ENCODE results near the gene MOCS3. TPM values are rescaled to one million over a fixed set of nuclear protein-coding genes. Genes with fewer than 3 reads are reported as not detected.
"Not testable (repeated sequence)": the region's sequence is repeated elsewhere in the genome, so short reads cannot be mapped to it uniquely, and the experiment has no call there.

Gene MOCS3
- polyA plus RNA-seq, 3 donors = 4.6 to 5.1 (median 5.1) TPM

DNA sequence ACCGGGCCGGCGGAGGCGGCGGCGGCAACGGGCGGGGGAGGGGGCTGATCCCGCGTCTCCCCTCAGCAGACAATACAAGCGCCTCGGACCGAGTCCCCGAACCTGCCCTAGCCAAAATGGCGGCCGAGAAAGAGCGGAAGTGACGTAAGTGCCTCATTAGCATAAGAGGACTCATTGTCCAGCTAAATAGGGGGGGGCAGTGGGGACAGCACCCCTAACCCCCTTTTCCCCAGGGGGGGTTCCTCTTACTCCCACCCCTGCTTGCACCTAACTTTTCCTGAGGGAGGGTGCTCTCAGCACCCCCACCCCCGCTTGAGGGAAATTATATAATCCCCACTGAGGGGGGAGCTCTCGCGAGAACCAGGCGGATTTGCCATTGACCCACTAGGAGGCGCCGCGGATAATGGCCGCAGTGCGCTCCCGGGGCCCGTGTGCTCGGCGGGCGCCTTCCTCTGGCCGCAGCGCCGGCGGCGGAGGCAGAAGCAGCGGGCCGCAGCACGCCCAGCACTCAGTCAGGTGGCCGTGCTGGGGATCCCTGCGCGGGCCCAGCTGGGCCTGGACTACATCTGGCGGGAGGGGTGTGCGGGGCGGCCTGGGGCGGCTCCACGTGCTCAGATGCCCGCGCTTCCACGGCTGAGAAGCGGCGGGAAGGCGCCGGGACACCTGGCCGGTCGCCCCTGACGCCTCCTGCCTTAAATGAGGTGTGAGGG is 27.2 kb upstream of the MOCS3 start, which contains the start of gene ADNP:
Gene ADNP, minus strand, starts transcription at position 132 of the 710 bp plus-strand sequence. CDS start 27,441 bp downstream, outside the sequence.
- DNase-seq (ENCODE audit: low read depth in 3 of 3, low spot score in 2 of 3) = peak; percentile 90 to 92 (median 91)

GRCh38 chr20:50932016-50932485 is 26.6 kb upstream of the MOCS3 start:
- peak in 1 of 3 donors; percentile 20 for DNase-seq (ENCODE audit: low read depth in 3 of 3, low spot score in 2 of 3)

DNA sequence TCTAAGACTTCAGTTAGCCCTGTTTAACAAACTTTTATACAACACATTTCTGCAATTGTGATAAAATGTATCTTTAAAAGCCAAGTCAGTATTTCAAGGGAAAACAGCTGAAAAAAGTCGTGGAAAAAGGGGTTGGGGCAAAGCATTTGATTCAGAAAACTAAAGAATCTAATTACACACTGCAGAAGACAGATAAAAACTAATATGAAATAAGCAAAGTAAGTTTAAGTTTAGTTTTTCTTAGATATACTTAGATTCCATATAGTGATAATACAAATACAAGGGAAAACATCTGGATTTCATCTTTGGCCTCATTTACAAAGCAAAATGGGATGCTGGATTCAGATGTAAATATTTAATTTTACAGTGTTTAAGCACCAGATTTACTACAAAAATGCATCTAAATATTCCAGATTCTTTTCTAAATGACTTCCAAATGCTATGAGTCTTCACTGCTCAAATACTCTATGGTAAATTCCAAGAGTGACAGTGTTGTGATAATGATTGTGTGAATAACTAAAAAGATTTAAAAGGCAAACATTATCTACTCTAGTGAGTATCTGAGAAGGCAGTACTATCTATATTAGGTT is 25.8 kb upstream of the MOCS3 start:
- no peak for DNase-seq (ENCODE audit: low read depth in 3 of 3, low spot score in 2 of 3)

- no peak for DNase-seq (ENCODE audit: low read depth in 3 of 3, low spot score in 2 of 3)
Measured at GRCh38 chr20:50933589-50933988, 25.0 kb upstream of the MOCS3 start.

DNA sequence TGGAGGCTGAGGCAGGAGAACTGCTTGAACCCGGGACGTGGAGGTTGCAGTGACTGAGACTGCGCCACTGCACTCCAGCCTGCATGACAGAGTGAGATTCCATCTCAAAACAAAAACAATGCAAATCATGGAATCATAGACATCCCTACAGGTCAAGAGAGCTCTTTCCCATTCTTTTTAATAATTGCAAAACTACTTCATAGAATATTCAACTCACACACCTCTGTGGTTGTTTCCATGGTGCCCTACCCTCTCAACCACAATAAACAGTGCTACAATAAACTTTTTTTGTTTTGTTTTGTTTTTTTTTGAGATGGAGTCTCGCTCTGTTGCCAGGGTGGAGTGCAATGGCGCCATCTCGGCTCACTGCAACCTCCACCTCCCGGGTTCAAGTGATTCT is 15.5 kb upstream of the MOCS3 start:
- no peak for DNase-seq (ENCODE audit: low read depth in 3 of 3, low spot score in 2 of 3)

DNA sequence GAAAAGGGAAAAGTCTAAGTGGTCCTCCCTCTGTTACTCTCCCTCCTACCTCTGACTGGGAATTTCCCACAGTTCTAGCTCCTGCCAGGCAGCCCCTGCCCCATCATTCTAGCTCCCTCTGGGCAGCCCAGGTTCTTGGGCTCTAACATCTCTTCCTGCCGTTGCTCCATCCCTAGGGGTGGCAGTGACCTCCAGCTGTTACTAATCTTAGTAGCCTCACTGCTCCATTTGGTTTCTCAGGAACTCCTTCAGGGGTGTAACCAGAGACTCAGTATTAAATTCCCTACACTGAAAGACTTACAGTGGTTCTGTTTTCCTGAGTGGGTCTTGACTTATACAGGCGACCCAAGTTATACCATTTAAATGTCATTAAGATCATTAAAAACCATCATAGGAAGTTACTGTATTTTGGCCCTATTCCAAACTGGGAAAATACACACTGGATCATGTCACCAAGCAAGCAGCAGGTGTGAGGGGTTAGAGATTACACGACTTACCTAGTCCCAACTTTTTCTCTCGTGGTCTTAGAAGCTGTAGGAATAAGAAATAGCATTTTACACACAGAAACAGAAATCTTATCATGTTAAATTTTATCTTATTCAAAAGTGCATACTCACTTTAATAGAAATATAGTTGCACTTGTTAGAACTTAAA is 10.4 kb upstream of the MOCS3 start:
- no peak for DNase-seq (ENCODE audit: low read depth in 3 of 3, low spot score in 2 of 3)

DNA sequence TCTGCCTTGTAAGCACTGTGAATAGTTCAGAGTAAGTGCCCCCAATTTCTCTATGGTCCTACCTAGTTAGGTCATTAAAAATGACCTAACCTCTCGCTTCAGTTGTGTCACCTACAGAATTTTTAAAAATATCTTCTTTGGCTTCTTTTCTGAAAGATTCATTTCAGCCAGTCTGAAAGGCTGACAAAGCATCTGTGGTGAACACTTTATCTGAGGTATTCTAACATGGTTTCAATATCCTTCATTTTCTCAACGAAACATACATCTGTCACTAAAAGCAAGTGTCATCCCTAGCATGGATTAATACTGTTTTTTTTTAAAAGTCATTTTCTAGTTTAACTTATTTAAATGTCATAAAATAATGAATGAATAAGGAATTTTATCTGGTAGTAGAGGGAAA is 5.4 kb upstream of the MOCS3 start:
- DNase-seq (ENCODE audit: low read depth in 3 of 3, low spot score in 2 of 3) = no peak

DNA sequence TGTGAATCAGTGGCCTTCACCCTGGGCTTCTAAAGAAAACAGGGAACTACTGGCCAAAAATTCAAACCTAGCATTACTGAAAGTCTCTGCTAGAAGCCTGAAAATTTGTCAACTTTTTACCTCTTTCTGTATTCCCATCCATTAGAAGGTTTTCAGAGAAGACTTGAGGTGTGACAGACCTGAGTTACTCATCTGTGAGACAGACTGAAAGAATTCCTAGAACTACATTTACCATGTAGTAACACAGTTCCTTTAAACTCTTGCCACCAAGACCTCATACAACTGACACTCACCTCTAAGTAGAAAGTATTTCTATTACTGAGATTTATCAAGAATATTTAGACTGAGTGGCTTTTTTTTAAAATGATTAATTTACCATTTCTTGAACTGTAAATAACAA is 4.8 kb upstream of the MOCS3 start:
- DNase-seq (ENCODE audit: low read depth in 3 of 3, low spot score in 2 of 3) = no peak

GRCh38 chr20:50957276-50957675 is 1.3 kb upstream of the MOCS3 start:
- DNase-seq (ENCODE audit: low read depth in 3 of 3, low spot score in 2 of 3) = no peak

GRCh38 chr20:50957798-50958614 is 612 bp upstream of the MOCS3 start, which contains the start of gene DPM1:
DPM1 (minus strand) TSS chr20:50958532; CDS start chr20:50958523, 9 bp downstream.
- peak in 1 of 3 donors; percentile 96 for DNase-seq (ENCODE audit: low read depth in 3 of 3, low spot score in 2 of 3)

DNA sequence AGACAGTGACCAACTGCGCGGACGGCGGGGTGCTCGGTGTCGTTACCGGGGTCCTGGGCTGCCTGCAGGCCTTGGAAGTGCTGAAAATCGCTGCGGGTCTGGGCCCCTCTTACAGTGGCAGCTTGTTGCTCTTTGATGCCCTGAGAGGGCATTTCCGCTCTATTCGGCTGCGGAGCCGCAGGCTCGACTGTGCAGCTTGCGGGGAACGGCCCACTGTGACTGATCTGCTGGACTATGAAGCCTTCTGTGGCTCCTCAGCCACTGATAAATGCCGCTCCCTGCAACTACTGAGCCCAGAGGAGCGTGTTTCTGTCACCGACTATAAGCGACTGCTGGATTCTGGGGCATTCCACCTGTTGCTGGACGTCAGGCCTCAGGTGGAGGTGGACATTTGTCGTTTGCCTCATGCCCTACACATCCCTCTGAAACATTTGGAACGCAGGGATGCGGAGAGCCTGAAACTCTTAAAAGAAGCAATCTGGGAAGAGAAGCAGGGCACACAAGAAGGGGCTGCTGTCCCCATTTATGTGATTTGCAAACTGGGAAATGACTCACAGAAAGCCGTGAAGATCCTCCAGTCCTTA is 1.0 kb downstream of the MOCS3 start:
- DNase-seq (ENCODE audit: low read depth in 3 of 3, low spot score in 2 of 3) = no peak

- peak in 1 of 3 donors; percentile 53 for DNase-seq (ENCODE audit: low read depth in 3 of 3, low spot score in 2 of 3)
Measured at GRCh38 chr20:50967586-50967985, 9.0 kb downstream of the MOCS3 start.

DNA sequence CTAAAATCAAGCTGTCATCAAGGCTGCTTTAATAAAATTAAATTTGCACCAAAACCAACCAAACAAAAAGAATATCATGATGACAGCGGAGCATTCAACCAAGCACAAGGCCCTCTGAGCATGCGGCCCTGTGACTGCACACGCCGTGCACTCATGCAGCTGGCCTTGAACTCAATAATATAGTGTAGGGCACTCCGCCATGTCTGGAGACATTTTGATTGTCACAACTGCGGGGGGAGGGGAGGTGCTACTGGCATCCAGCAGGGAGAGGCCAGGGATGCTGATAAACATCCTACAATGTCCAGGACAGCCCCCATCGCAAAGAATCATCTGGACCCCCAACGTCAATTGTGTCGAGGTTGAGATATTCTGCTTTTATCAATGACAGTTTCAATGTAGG is 9.7 kb downstream of the MOCS3 start:
- DNase-seq (ENCODE audit: low read depth in 3 of 3, low spot score in 2 of 3) = no peak

- no peak for DNase-seq (ENCODE audit: low read depth in 3 of 3, low spot score in 2 of 3)
Measured at GRCh38 chr20:50969435-50969834, 10.8 kb downstream of the MOCS3 start.

- DNase-seq (ENCODE audit: low read depth in 3 of 3, low spot score in 2 of 3) = no peak
Measured at GRCh38 chr20:50969912-50970311, 11.3 kb downstream of the MOCS3 start.

- DNase-seq (ENCODE audit: low read depth in 3 of 3, low spot score in 2 of 3) = no peak
Measured at GRCh38 chr20:50975701-50976330, 17.2 kb downstream of the MOCS3 start.

- no peak for DNase-seq (ENCODE audit: low read depth in 3 of 3, low spot score in 2 of 3)
Measured at GRCh38 chr20:50977066-50978021, 18.7 kb downstream of the MOCS3 start.

DNA sequence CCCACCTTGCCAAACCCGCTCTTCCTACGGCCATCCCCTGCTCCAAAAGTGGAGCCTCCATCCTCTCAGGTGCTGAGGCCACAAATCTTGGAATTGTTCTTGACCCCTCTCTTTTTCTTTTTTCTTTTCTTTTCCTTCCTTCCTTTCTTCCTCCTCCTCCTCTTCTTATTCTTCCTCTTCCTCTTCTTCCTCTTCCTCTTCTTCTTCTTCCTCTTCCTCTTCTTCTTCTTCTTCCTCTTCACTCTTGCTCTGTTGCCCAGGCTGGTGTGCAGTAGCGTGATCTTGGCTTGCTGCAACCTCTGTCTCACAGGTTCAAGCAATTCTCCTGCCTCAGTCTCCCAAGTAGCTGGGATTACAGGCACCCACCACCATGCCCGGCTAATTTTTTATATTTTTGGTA is 19.9 kb downstream of the MOCS3 start:
- DNase-seq (ENCODE audit: low read depth in 3 of 3, low spot score in 2 of 3) = not testable (repeated sequence)
